HAP-1 (cell line): ENCODE results near the gene GMNN.
"Not testable (repeated sequence)": the region's sequence is repeated elsewhere in the genome, so short reads cannot be mapped to it uniquely, and the experiment has no call there.

Experiments used
- DNase-seq, 2 experiments: peaks; one replicate each; pipeline ENCODE4 v3.0.0-alpha.2; 2016 to 2020; ENCODE audit warnings: low spot score in 2 of 2
- H3K27me3 ChIP-seq: fragments of 250-450 bp; sonication (Bioruptor Pico); 2 replicates; pipeline ENCODE4 v1.5.1; 2020; ENCODE audit warnings: low read depth, mild to moderate bottlenecking, moderate library complexity
- H3K36me3 ChIP-seq: fragments of 250-450 bp; sonication (Bioruptor Pico); replicated peaks from 2 replicates; pipeline ENCODE4 v1.5.1; 2020; ENCODE audit warnings: mild to moderate bottlenecking
- H3K4me1 ChIP-seq: fragments of 250-450 bp; sonication (Bioruptor Pico); 2 replicates; pipeline ENCODE4 v1.5.1; 2020; ENCODE audit warnings: mild to moderate bottlenecking
- H3K4me3 ChIP-seq: fragments of 250-450 bp; sonication (Bioruptor Pico); 2 replicates; pipeline ENCODE4 v1.5.1; 2020; ENCODE audit warnings: mild to moderate bottlenecking, moderate library complexity
- H3K9me3 ChIP-seq: fragments of 250-450 bp; sonication (Bioruptor Pico); 2 replicates; pipeline ENCODE4 v1.5.1; 2020; ENCODE audit warnings: mild to moderate bottlenecking, moderate library complexity
- in situ Hi-C: fragments of 300-500 bp; cut with MboI; formaldehyde crosslinking; loops from 3 replicates; pipeline ENCODE4 v1.14.3; 2020; ENCODE audit warnings: low sequenced_read_pairs, inconsistent platforms, mixed read lengths

Gene GMNN

DNA sequence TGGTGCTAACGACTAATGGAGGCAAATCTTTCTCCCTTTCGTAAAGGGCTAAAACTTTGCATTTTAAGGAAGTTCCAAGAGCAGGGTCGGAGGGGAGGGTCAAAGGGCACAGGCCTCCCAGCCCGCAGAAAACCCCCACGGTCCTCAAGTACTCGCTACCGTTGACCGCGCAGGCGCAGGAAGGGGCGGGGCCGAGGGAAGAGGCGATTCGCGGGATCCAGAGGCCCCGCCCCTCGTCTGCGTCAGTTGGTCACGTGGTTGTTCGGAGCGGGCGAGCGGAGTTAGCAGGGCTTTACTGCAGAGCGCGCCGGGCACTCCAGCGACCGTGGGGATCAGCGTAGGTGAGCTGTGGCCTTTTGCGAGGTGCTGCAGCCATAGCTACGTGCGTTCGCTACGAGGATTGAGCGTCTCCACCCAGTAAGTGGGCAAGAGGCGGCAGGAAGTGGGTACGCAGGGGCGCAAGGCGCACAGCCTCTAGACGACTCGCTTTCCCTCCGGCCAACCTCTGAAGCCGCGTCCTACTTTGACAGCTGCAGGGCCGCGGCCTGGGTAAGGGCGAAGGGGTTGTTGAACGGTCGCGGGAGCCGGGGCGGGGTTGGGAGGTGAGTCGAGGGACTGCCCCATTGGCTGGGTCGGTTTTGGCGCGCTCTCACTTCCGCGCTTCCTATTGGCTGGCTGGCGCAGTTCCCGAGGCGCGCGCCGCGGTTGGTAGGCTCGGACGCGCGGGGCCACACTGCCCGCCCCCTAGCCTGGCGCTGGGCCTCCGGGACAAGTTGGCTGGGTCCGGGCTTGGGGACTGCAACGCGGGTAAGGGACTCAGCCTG, at the start of gene GMNN:
GMNN (plus strand) TSS at position 242 of the 824 bp plus-strand sequence. CDS start 2,310 bp downstream, outside the sequence.
- no peaks in the 10 kb centered on the region for H3K27me3 ChIP-seq
- in situ Hi-C loops: no loop called here
- H3K36me3 ChIP-seq: peaks cover 14% of the 10 kb centered on the region
- H3K4me1 ChIP-seq: peaks cover 18% of the 10 kb centered on the region
- H3K9me3 ChIP-seq: no peaks in the 10 kb centered on the region
- H3K4me3 ChIP-seq: peak within 1 kb of the TSS; percentile 91
- DNase-seq: peak; percentile 94 to 99

DNA sequence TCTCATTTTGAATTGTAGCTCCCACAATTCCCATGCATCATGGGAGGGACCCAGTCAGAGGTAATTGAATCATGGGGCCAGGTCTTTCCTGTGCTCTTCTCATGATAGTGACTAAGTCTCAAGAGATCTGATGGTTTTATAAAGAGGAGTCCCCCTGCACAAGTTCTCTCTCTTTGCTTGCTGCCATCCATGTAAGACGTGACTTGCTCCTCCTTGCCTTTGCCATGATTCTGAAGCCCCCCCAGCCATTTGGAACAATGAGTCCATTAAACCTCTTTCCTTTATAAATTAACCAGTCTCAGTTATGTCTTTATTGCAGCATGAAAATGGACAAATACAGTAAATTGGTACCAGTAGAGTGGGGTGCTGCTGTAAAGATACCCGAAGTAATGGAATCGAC, 44.1 kb upstream of the GMNN start:
- DNase-seq, in situ Hi-C loops, H3K4me3 ChIP-seq, H3K36me3 ChIP-seq, H3K27me3 ChIP-seq, H3K9me3 ChIP-seq, H3K4me1 ChIP-seq: not testable (repeated sequence)

GRCh38 chr6:24731456-24732134, 43.1 kb upstream of the GMNN start:
- H3K27me3 ChIP-seq, H3K4me3 ChIP-seq, H3K4me1 ChIP-seq, H3K36me3 ChIP-seq, DNase-seq, in situ Hi-C loops, H3K9me3 ChIP-seq: not testable (repeated sequence)

DNA sequence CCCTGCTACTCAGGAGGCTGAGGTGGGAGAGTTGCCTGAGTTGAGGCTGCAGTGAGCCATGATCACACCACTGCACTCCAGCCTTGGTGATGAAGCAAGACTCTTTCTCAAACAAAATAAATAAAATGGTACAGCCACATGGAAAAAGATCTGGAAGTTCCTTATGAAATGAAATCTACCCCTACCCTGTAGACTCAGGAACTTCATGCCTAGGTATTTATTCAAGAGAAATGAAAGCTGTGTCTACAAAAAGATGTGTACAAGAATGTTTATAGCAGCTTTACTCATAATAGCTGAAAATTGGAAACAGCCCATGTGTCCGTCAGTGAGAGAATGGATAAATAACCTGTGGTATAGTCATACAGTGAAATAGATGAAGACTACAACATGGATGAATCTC, 40.6 kb upstream of the GMNN start:
- H3K4me1 ChIP-seq: no peaks in the 10 kb centered on the region
- no peak overlapping the region for H3K4me3 ChIP-seq
- H3K9me3 ChIP-seq: peaks cover 10% of the 10 kb centered on the region
- H3K36me3 ChIP-seq: no peaks in the 10 kb centered on the region
- H3K27me3 ChIP-seq: no peaks in the 10 kb centered on the region
- DNase-seq: no peak
- in situ Hi-C loops: no loop called here

- H3K36me3 ChIP-seq, DNase-seq, H3K9me3 ChIP-seq, H3K4me3 ChIP-seq, H3K27me3 ChIP-seq, H3K4me1 ChIP-seq, in situ Hi-C loops: not testable (repeated sequence)
Observed at GRCh38 chr6:24734710-24735109, 40.0 kb upstream of the GMNN start.

GRCh38 chr6:24738741-24739140, 36.0 kb upstream of the GMNN start:
- no peak overlapping the region for H3K4me3 ChIP-seq
- H3K9me3 ChIP-seq: no peaks in the 10 kb centered on the region
- in situ Hi-C loops: no loop called here
- no peaks in the 10 kb centered on the region for H3K4me1 ChIP-seq
- no peaks in the 10 kb centered on the region for H3K27me3 ChIP-seq
- no peaks in the 10 kb centered on the region for H3K36me3 ChIP-seq
- DNase-seq: no peak

DNA sequence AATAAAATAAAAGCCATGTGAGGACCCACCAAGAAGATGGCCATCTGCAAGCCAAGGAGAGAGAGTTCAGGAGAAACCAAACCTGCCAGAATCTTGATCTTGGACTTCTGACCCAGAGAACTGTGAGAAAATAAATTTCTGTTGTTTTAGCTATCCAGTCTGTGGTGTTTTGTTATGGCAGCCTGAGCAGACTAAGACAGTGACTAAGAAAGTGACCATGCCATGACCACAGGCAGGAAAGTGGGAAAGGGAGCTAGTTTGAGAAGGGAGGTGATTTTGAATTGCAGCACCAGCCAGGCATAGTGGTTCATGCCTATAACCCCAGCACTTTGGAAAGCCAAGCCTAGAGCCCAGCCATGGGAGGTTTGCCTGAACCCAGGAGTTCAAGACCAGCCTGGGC, 33.9 kb upstream of the GMNN start:
- Histone ChIP-seq H3K9me3 (no peaks in the 10 kb centered on the region), H3K36me3 (no peaks in the 10 kb centered on the region), H3K4me3 (no peak overlapping the region), H3K27me3 (no peaks in the 10 kb centered on the region), H3K4me1 (no peaks in the 10 kb centered on the region)
- in situ Hi-C loops: no loop called here
- DNase-seq: no peak

DNA sequence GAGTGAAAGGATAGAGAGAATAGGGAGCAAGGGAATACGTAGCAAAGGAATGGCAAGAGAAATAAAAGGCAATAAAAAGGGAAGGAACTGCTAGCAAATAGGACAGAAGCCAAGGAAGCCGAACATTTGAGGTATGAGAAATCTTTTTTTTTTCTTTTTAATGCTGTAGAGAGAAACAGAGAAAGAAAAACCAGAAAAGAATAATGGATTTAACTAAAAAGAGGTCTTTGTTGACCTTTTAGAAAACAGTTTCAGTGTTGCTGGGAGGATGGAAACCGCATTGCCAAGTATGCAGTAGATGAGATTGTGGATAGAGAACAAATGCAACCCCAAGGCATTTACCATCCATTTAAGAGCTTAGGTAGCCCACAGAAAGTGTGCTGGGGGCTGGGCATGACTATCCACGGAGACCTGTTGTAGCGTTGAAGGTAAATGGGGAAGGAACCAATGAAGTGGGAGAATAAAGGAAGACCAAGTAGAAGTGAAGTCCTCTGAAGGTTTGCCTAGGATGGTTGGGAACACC, 32.5 kb upstream of the GMNN start:
- in situ Hi-C loops: no loop called here
- DNase-seq: no peak
- Histone ChIP-seq H3K9me3 (no peaks in the 10 kb centered on the region), H3K27me3 (no peaks in the 10 kb centered on the region), H3K36me3 (no peaks in the 10 kb centered on the region), H3K4me3 (no peak overlapping the region), H3K4me1 (no peaks in the 10 kb centered on the region)

GRCh38 chr6:24743265-24743943, 31.3 kb upstream of the GMNN start:
- Histone ChIP-seq H3K27me3 (no peaks in the 10 kb centered on the region), H3K9me3 (no peaks in the 10 kb centered on the region), H3K36me3 (no peaks in the 10 kb centered on the region), H3K4me3 (no peak overlapping the region), H3K4me1 (no peaks in the 10 kb centered on the region)
- no peak for DNase-seq
- in situ Hi-C loops: no loop called here

DNA sequence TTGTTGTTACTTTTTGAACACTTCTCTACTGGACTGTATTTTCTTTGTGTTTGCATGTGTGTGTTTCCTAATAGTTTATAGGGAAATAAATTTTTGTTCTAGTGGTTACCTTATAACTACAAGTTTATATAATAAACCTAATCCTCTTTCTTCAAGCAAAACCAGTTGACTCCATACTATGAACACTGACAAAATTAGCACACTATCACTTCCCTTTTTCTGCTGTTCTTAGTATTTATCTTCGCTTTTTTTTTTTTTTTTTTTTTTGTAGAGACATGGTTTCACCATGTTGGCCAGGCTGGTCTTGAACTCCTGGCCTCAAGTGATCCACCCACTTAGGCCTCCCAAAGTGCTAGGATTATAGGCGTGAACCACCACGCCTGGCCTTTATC, 30.8 kb upstream of the GMNN start:
- H3K9me3 ChIP-seq: no peaks in the 10 kb centered on the region
- in situ Hi-C loops: no loop called here
- no peak for DNase-seq
- H3K4me1 ChIP-seq: no peaks in the 10 kb centered on the region
- no peak overlapping the region for H3K4me3 ChIP-seq
- no peaks in the 10 kb centered on the region for H3K36me3 ChIP-seq
- no peaks in the 10 kb centered on the region for H3K27me3 ChIP-seq

GRCh38 chr6:24744911-24745310, 29.8 kb upstream of the GMNN start:
- DNase-seq: no peak
- H3K36me3 ChIP-seq: no peaks in the 10 kb centered on the region
- in situ Hi-C loops: no loop called here
- no peak overlapping the region for H3K4me3 ChIP-seq
- H3K4me1 ChIP-seq: no peaks in the 10 kb centered on the region
- H3K27me3 ChIP-seq: no peaks in the 10 kb centered on the region
- no peaks in the 10 kb centered on the region for H3K9me3 ChIP-seq

GRCh38 chr6:24749297-24749696, 25.4 kb upstream of the GMNN start:
- Histone ChIP-seq H3K4me1 (no peaks in the 10 kb centered on the region), H3K36me3 (no peaks in the 10 kb centered on the region), H3K27me3 (no peaks in the 10 kb centered on the region), H3K4me3 (no peak overlapping the region), H3K9me3 (no peaks in the 10 kb centered on the region)
- in situ Hi-C loops: no loop called here
- no peak for DNase-seq

- DNase-seq, H3K9me3 ChIP-seq, in situ Hi-C loops, H3K4me3 ChIP-seq, H3K4me1 ChIP-seq, H3K27me3 ChIP-seq, H3K36me3 ChIP-seq: not testable (repeated sequence)
Observed at GRCh38 chr6:24750878-24751277, 23.9 kb upstream of the GMNN start.

GRCh38 chr6:24752503-24752902, 22.2 kb upstream of the GMNN start:
- H3K4me1 ChIP-seq: no peaks in the 10 kb centered on the region
- no peak overlapping the region for H3K4me3 ChIP-seq
- H3K36me3 ChIP-seq: no peaks in the 10 kb centered on the region
- no peaks in the 10 kb centered on the region for H3K9me3 ChIP-seq
- in situ Hi-C loops: no loop called here
- H3K27me3 ChIP-seq: no peaks in the 10 kb centered on the region
- no peak for DNase-seq
